GM18505 (cell line): ENCODE measurements around the gene APOH.
"Not testable (repeated sequence)": the region's sequence is repeated elsewhere in the genome, so short reads cannot be mapped to it uniquely, and the experiment has no call there.

Experiments
- ATAC-seq: cut with Tn5 transposase; IDR thresholded peaks from one replicate; pipeline ENCODE4 v1.9.1; 2021; ENCODE audit not compliant: unreplicated experiment
- POLR2A ChIP-seq: IDR thresholded peaks from 4 replicates; pipeline ENCODE4 v1.6.1; 2011; ENCODE audit warnings: borderline replicate concordance; ENCODE audit not compliant: insufficient read depth, insufficient read length; ENCODE audit errors: extremely low read depth

The APOH gene

GRCh38 chr17:66228887-66229782 lies at the start of gene APOH:
Gene APOH (minus strand): TSS chr17:66229415. CDS start chr17:66229379, 36 bp downstream.
- no peak for TF ChIP-seq POLR2A
- no peak for ATAC-seq

- TF ChIP-seq POLR2A: no peak
- no peak for ATAC-seq
Measured at GRCh38 chr17:66277191-66277590, 48.0 kb upstream of the APOH start.

GRCh38 chr17:66276328-66276937 lies 47.2 kb upstream of the APOH start:
- TF ChIP-seq POLR2A: no peak
- ATAC-seq: no peak

- no peak for TF ChIP-seq POLR2A
- ATAC-seq: no peak
Measured at GRCh38 chr17:66275651-66276050, 46.4 kb upstream of the APOH start.

GRCh38 chr17:66273586-66273848 lies 44.3 kb upstream of the APOH start:
- no peak for ATAC-seq

GRCh38 chr17:66272811-66273585 lies 43.8 kb upstream of the APOH start:
- no peak for ATAC-seq
- TF ChIP-seq POLR2A: no peak

More at GRCh38 chr17:66273586-66273848, 44.3 kb upstream of the APOH start:
- no peak for TF ChIP-seq POLR2A

- no peak for ATAC-seq
- no peak for TF ChIP-seq POLR2A
Measured at GRCh38 chr17:66271512-66271911, 42.3 kb upstream of the APOH start.

- TF ChIP-seq POLR2A: no peak
- ATAC-seq: no peak
Measured at GRCh38 chr17:66270106-66270505, 40.9 kb upstream of the APOH start.

- no peak for ATAC-seq
- no peak for TF ChIP-seq POLR2A
Measured at GRCh38 chr17:66268247-66268927, 39.2 kb upstream of the APOH start.

GRCh38 chr17:66264696-66265095 lies 35.5 kb upstream of the APOH start:
- no peak for TF ChIP-seq POLR2A
- no peak for ATAC-seq

- no peak for TF ChIP-seq POLR2A
- ATAC-seq: no peak
Measured at GRCh38 chr17:66262767-66263166, 33.6 kb upstream of the APOH start.

GRCh38 chr17:66260688-66261087 lies 31.5 kb upstream of the APOH start:
- ATAC-seq: no peak
- no peak for TF ChIP-seq POLR2A

GRCh38 chr17:66260275-66260674 lies 31.1 kb upstream of the APOH start:
- TF ChIP-seq POLR2A: no peak
- ATAC-seq: no peak

- ATAC-seq: no peak
- no peak for TF ChIP-seq POLR2A
Measured at GRCh38 chr17:66255527-66255971, 26.3 kb upstream of the APOH start.

- no peak for ATAC-seq
- no peak for TF ChIP-seq POLR2A
Measured at GRCh38 chr17:66255112-66255511, 25.9 kb upstream of the APOH start.

- ATAC-seq: not testable (repeated sequence)
Measured at GRCh38 chr17:66253458-66253857, 24.2 kb upstream of the APOH start.
